T follicular helper cell (primary cell): ENCODE measurements around the gene NAA80.
"Not testable (repeated sequence)": the region's sequence is repeated elsewhere in the genome, so short reads cannot be mapped to it uniquely, and the experiment has no call there.

ENCODE experiments used
- DNase-seq: peaks from one replicate; pipeline ENCODE4 v3.0.0-alpha.2; 2020; ENCODE audit warnings: low read depth

NAA80 gene

DNA sequence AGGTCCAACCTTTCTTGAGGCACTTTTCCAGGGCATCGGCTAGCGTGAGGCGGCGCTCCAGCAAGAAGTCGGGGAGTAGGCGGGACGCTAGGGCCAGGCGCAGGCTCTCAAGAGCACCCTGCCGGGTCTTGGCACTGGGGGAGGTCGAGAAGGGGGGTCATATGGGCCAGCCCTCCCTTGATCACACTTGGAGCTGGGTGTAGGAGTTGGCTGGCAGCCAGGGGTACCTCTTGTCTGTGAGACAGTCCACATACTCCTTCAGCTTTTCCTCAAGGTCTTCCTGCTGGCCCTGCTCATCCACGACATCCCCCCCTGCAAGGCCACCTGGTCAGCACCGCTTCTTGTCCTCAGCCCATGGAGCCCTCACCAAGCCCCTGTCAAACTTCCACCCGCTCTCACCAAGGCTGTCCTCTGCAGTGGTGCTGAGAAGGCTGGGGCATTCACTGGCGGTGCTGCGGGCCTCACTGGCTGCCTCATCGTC is 9.0 kb downstream of the NAA80 start:
- no peak for DNase-seq

- DNase-seq, result no peak
Measured at GRCh38 chr3:50289130-50289529, 10.1 kb downstream of the NAA80 start.

GRCh38 chr3:50288387-50289007 is 10.7 kb downstream of the NAA80 start:
- no peak for DNase-seq

DNA sequence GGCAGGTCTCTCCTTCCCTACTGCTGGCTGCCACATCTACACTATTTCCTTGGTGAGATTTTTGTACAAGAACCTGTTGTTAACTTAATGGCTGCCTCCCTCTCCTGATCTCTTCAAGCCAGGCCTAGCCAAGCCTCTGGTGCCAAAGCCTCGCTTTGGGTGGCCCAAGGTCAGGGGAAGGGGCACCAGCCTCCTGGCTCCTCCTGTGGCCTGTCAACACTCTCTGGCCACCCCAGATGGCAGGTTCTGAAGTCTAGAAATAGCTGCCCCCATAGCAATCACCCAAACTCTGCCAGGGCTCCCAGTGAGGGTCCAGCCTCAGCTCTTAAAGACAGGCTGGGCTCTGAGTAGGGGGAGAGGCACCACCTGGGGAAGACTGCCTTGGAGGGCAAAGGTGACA is 11.9 kb downstream of the NAA80 start:
- DNase-seq, result no peak

DNA sequence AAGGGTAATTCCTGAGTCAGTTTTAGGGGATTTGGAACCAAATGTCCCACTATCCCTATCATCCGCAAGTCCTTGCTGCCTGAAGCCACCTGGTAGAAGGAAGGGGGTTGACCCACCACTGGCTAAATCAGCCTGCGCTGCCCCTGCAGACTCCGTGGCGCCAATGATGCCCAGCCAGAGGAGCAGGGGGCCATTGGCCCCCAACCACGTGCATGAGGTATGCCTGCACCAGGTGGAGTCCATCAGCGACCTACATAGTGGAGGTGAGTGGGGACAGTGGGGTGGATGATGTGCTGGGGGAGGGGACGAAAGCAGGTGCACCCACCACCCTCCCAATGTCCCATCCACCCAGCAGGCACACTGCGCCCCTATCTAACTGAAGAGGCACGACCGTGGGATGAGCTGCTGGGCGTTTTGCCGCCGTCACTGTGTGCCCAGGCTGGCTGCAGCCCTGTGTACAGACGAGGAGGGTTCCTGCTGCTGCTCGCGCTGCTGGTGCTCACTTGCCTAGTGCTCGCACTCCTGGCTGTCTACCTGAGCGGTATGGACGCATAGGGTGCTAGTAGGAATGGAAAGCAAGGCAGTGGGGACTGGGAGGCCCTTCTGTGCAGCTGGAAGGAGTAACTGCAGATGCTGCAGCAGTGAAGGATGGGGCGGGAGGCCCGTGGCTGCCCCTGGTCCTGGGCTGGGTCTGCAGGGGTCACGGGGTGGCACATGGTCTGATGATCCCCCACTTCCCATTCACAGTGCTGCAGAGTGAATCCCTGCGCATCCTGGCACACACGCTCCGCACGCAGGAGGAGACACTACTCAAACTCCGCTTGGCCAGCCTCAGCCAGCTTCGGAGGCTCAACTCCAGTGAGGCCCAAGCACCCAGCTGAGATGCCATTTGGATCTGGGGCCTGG is 12.6 kb downstream of the NAA80 start:
- no peak for DNase-seq

- DNase-seq, result not testable (repeated sequence)
Measured at GRCh38 chr3:50284121-50284520, 15.1 kb downstream of the NAA80 start.

- DNase-seq, result no peak
Measured at GRCh38 chr3:50279255-50280016, 19.8 kb downstream of the NAA80 start.

DNA sequence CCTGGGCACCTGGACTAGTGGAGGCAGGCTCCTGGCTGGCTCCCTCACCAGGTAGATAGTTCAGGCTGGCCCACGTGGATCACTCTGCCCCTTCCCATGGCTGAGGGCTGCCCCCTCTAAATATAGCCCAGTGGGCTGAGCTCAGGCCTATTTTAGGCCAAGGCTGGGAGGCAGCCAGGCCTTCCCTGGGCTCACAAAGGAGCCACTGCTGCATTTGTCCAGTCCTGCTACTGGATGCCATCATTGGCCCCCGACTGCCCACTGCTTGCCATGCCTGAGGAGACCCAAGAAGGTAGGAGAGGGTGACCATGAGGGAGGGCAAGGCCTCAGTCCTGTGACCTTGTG is 20.4 kb downstream of the NAA80 start, which contains the start of gene LSMEM2:
Gene LSMEM2, plus strand, starts transcription at position 208 of the 345 bp plus-strand sequence. Its CDS starts 27 bp downstream, at position 235.
- DNase-seq, result no peak

DNA sequence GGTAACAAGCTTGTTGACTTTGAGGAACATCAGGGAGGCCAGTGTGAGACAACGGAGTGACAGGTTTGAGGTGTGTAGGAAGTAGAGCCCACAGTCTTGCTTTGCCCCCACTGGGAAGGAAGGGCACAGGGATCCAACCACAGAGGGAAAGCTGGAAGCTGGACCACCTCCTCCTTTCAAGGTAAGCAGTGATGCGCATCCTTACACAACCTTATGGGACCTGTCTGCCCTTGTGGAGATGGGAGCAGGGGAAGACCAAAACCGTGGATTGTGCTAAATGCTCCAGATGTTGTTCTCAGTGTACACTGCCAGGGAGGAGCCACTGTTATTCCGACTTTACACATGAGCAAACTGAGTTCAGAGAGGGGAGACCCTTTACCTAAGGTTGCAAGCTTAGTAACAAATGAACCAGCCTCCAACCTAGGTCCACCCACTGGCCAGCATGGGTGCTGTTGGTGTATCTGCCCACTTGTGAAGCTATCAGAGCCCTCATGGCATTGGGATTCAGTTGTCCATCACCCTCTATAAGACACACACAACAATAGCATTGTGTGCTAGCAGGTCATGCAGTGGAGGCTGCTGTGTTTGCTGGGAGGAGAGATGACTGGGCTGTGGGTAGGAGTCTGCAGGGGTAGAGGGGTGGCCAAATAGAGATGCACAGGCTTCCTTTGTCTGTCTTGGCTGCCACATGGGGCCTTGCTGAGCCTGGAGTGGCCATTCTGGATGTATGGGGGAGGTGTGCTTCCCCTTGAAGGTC is 20.9 kb downstream of the NAA80 start:
- DNase-seq, result no peak

DNA sequence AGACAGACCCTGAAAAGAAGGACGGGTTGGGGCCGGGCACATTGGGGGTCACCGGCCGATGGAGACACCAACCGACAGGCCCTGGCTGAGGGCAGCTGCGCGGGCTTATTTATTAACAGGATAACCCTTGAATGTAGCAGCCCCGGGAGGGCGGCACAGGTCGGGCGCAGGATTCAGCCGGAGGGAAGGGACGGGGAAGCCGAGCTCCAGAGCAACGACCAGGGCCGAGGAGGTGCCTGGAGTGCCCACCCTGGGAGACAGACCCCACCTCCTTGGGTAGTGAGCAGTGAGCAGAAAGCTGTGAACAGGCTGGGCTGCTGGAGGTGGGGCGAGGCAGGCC is 22.5 kb downstream of the NAA80 start:
- DNase-seq, result no peak

GRCh38 chr3:50275996-50276761 is 23.0 kb downstream of the NAA80 start:
- DNase-seq, result no peak

DNA sequence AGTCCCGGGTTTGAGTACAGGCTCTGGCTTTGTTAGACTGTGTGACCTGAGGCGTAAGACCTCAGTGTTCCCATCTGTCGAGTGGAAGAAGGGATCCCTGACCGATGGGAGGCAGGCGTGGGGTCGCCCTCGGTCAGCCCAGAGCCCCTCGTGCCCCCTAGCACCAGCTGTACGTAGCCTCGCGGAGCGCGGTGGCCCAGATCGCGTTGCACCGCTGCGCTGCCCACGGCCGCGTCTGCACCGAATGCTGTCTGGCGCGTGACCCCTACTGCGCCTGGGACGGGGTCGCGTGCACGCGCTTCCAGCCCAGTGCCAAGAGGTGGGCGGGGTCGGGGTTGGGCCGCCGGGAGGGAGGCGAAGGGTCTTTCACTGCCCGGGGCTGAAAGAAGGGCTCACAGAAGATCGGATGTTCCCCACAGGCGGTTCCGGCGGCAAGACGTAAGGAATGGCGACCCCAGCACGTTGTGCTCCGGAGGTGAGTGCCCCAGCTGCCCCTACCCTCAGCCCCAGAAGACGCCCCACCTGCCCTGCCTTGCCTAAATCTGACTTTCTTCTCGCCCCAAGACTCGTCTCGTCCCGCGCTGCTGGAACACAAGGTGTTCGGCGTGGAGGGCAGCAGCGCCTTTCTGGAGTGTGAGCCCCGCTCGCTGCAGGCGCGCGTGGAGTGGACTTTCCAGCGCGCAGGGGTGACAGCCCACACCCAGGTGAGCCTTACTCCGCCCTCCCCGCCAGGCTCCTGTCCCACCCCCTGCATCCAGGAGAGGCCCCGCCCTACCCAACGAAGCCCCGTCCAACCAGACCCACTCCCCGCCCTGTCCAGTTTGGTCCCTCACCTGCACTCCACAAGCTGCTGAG is 23.8 kb downstream of the NAA80 start:
- DNase-seq, result no peak

DNA sequence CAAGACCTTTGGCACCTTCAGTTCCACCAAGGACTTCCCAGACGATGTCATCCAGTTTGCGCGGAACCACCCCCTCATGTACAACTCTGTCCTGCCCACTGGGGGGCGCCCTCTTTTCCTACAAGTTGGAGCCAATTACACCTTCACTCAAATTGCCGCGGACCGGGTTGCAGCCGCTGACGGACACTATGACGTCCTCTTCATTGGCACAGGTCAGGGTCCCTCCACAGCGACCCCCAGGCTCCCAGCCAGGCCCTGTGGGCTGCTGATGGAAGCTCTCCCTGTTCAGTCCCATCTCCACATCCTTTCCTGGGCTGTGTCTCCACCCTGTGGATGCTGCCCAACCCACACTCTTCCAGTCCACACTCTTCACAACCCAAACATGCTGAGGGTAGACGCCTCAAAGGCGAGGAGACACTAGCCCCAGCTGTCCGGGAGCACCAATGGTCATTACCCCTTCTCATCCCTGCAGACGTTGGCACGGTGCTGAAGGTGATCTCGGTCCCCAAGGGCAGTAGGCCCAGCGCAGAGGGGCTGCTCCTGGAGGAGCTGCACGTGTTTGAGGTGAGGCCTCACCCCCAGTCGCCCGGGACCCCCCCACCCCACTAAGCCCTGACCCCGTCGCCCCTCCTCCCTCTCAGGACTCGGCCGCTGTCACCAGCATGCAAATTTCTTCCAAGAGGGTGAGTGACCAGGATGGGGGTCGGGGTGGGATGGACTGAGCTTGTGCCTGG is 24.7 kb downstream of the NAA80 start:
- peak; percentile 58 for DNase-seq

DNA sequence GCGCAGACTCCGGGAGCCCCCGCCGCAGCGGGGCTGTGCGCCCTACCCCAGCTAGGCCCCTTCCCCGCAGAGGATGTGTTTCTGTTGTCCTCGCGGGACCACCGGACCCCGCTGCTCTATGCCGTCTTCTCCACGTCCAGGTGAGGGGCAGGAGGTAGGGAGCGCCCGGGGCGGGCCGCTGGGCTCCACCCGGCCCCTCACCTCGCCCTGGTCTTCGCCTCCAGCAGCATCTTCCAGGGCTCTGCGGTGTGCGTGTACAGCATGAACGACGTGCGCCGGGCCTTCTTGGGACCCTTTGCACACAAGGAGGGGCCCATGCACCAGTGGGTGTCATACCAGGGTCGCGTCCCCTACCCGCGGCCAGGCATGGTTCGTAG is 25.5 kb downstream of the NAA80 start:
- DNase-seq, result no peak

DNA sequence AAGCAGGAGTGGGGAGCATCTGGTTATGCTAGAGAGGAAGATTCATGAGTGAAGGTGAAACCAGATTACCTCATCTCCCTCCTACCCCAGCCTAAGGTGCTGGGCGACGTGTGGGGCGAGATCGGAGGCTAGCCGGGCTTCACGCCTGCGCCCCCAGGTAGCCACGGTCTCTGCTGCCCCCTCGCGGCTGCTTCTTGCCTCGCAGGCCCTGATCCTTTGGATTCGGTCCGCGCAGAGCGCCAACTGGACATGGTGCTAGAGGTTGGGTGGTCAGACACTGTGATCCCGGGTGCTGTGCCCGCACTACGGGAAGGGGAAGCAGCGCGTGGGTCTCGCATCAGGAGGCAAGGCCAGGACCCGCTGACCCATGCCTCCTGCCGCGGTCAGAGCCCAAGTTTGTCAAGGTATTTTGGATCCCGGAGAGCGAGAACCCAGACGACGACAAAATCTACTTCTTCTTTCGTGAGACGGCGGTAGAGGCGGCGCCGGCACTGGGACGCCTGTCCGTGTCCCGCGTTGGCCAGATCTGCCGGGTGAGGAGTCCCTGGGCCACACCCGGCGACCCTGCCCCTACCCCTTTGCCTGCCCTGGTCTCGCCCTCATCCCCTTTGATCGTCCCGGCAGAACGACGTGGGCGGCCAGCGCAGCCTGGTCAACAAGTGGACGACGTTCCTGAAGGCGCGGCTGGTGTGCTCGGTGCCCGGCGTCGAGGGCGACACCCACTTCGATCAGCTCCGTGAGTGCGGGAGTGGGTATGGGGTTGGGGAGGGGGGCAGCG is 26.1 kb downstream of the NAA80 start:
- peak; percentile 70 for DNase-seq

- not testable (repeated sequence) for DNase-seq
Measured at GRCh38 chr3:50272538-50272910, 26.7 kb downstream of the NAA80 start.

DNA sequence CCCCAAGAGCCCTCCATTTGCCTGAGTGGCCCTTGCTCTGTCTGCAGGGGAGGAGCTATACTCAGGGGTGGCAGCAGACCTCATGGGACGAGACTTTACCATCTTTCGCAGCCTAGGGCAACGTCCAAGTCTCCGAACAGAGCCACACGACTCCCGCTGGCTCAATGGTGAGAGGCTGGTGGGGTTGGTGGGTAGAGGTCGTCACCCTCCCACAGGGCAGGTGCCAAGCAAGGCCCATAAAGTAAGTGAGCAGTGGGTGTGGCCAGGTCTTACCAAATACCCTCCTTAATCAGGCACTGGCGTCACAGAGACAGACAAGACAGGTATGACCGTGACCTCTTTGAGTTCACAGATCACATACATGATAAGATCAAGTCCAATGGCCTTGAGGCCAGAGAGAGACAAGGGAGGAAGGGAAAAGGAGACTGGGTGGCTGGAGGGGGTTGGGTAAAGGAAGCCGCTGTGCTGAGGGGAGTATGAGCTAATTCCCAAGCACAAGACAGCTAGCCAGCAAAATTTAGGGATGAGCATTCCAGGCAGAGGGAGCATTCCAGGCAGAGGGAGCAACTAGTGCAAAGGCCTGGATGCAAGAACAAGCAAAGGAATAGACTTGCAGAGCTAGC is 27.8 kb downstream of the NAA80 start:
- DNase-seq, result no peak
